Measurements from ENCODE around the gene STRBP. TPM values are rescaled to one million over a fixed set of nuclear protein-coding genes. Genes with fewer than 3 reads are reported as not detected.

The STRBP gene
- total and polyA plus RNA-seq, 9 of the 15 experiments (the other 6 are each of a cell fraction or from before 2014, with no cell fraction given) = 27.7 to 84.0 (median 70.2) TPM

DNA sequence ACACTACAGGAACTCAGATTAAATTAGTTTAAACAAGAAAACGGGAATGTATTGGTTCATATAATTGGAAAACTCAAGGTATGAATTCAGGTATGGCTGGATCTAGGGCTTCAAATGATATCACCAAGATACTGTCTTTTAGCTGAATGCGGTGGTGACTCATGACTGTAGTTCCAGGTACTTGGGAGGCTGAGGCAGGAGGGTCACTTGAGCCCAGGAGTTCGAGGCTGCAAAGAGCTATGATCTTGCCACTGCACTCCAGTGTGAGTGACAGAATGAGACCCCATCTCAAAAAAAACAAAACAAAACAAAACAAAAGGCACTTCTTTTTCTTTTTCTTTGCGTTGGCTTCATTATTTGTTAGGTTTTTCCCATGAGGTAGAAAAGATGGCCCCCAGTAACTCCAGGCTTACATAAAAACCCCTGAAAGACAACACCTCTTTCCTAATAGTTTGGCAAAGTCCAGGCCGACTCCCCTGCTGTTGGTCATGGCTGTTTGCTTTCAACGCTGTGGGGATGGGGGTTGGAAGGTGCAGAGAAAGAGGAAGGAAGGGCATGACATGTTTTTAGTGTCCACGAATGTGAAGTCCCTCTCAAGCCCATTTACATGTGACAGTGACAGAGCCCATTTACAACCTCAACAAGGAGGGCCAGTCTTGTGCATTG lies 47.8 kb upstream of the STRBP start:
- ATAC-seq = peak; percentile 58
- ChIA-PET POLR2A (interaction anchor here (0.6 to 1.5 kb wide), 3 partner anchors 9 to 12 kb away, joined by 3 to 5 read pairs (median 5); no protein-coding TSS in a partner anchor), CTCF (ENCODE audit: low intra/inter-chr PET ratio) (no interaction called here)
- Histone ChIP-seq H4K20me1 (replicated peaks; ENCODE audit: control insufficient read depth, insufficient read depth, low read length) (no peaks in the 10 kb centered on the region), H3K27ac (ENCODE audit: extremely low read depth, low read depth, low read length) (peak overlapping the region; percentile 57; the same call in 2 of the 3 replicates), H3K9me1 (ENCODE audit: control insufficient read depth, insufficient read depth, low read length) (no peaks in the 10 kb centered on the region), H3K36me3 (ENCODE audit: control insufficient read depth, insufficient read depth, low read length) (no peaks in the 10 kb centered on the region), H3K4me2 (ENCODE audit: insufficient read depth, low read length) (peak overlapping the region; percentile 61; the same call in 1 of the 2 replicates), H3K4me1 (replicated peaks in 1 of 2; ENCODE audit: control insufficient read depth in 2 of 2, insufficient read depth in 2 of 2, low read length in 2 of 2) (peaks cover 22 to 27% of the 10 kb centered on the region in 2 experiments; a peak in 4 of 5 replicates), H3K9ac (ENCODE audit: insufficient read depth in 1 of 2, low read depth in 2 of 2, low read length in 2 of 2) (peak overlapping the region in 1 of 2 experiments; percentile 39; a peak in 1 of 4 replicates), H3K4me3 (no peak overlapping the region), H2AFZ (ENCODE audit: low read depth, low read length) (peak overlapping the region; percentile 100), H3K9me3 (replicated peaks; ENCODE audit: control insufficient read depth, insufficient read depth, low read depth, low read length) (no peaks in the 10 kb centered on the region), H3K27me3 (ENCODE audit: control insufficient read depth in 2 of 2, insufficient read depth in 2 of 2, low read length in 2 of 2) (no peaks in the 10 kb centered on the region; a peak in 1 of 5 replicates), H3K79me2 (ENCODE audit: control insufficient read depth, insufficient read depth, low read length) (no peaks in the 10 kb centered on the region)
- 14% methylated on average over 7 of the region's 7 CpGs for WGBS (ENCODE audit: insufficient coverage, low coverage, missing lambda C conversion rate)
- intact Hi-C loops (cut with micrococcal nuclease) (no loop called here), in situ Hi-C loops (cut with MboI) (no loop called here)
- no TSS peak for BruUV-seq (replicated peaks)
- peak in 1 of 4 experiments; percentile 13 for DNase-seq (ENCODE audit: extremely low read depth in 1 of 4, low spot score in 3 of 4)
- FAIRE-seq = peak; percentile 19
- TF ChIP-seq NFE2 (IDR thresholded peaks at IDR 0.05; ENCODE audit: low read depth) = 0 out of 2 replicates have a peak, but pooled peaks have one; percentile 13
- TF ChIP-seq ZNF507 (tag; conservative IDR thresholded peaks at IDR 0.05) = no peak
- 0 out of 2 replicates have a peak, but pooled peaks have one; percentile 51 for TF ChIP-seq DMBX1 (CRISPR knock-in tag; IDR thresholded peaks at IDR 0.05; ENCODE audit: borderline replicate concordance)
- peak; percentile 24 for TF ChIP-seq RBM25 (IDR thresholded peaks at IDR 0.05; ENCODE audit: low read depth, low read length, severe bottlenecking)
- no peak for TF ChIP-seq MTA1 (IDR thresholded peaks at IDR 0.05; ENCODE audit: borderline replicate concordance)
- no peak for TF ChIP-seq ZNF23 (CRISPR knock-in tag; IDR thresholded peaks at IDR 0.05)
- no peak for TF ChIP-seq NR2C2 (CRISPR knock-in tag; IDR thresholded peaks at IDR 0.05)
- no peak for TF ChIP-seq NR2C2 (tag; IDR thresholded peaks at IDR 0.05)
- no peak for TF ChIP-seq EP300 (IDR thresholded peaks at IDR 0.05; ENCODE audit: low read length)
- TF ChIP-seq SP2 (IDR thresholded peaks at IDR 0.05; ENCODE audit: extremely low read depth, low read depth, low read length, poor library complexity, severe bottlenecking) = no peak
- no peak for TF ChIP-seq EZH2 (IDR thresholded peaks at IDR 0.05; ENCODE audit: borderline replicate concordance, low read depth, low read length)
- TF ChIP-seq ZFP1 (CRISPR knock-in tag; IDR thresholded peaks at IDR 0.05) = no peak
- TF ChIP-seq, protein P1, sequence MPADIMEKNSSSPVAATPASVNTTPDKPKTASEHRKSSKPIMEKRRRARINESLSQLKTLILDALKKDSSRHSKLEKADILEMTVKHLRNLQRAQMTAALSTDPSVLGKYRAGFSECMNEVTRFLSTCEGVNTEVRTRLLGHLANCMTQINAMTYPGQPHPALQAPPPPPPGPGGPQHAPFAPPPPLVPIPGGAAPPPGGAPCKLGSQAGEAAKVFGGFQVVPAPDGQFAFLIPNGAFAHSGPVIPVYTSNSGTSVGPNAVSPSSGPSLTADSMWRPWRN (IDR thresholded peaks at IDR 0.05; ENCODE audit: low read depth) = no peak
- TF ChIP-seq CBX5 (IDR thresholded peaks at IDR 0.05; ENCODE audit: borderline replicate concordance, low read depth) = no peak
- TF ChIP-seq, protein P2, sequence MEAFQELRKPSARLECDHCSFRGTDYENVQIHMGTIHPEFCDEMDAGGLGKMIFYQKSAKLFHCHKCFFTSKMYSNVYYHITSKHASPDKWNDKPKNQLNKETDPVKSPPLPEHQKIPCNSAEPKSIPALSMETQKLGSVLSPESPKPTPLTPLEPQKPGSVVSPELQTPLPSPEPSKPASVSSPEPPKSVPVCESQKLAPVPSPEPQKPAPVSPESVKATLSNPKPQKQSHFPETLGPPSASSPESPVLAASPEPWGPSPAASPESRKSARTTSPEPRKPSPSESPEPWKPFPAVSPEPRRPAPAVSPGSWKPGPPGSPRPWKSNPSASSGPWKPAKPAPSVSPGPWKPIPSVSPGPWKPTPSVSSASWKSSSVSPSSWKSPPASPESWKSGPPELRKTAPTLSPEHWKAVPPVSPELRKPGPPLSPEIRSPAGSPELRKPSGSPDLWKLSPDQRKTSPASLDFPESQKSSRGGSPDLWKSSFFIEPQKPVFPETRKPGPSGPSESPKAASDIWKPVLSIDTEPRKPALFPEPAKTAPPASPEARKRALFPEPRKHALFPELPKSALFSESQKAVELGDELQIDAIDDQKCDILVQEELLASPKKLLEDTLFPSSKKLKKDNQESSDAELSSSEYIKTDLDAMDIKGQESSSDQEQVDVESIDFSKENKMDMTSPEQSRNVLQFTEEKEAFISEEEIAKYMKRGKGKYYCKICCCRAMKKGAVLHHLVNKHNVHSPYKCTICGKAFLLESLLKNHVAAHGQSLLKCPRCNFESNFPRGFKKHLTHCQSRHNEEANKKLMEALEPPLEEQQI (IDR thresholded peaks at IDR 0.05) = 0 out of 2 replicates have a peak, but pooled peaks have one; percentile 38
- peak; percentile 57 for TF ChIP-seq FOSL1 (tag; conservative IDR thresholded peaks at IDR 0.05)
- TF ChIP-seq, protein P3, sequence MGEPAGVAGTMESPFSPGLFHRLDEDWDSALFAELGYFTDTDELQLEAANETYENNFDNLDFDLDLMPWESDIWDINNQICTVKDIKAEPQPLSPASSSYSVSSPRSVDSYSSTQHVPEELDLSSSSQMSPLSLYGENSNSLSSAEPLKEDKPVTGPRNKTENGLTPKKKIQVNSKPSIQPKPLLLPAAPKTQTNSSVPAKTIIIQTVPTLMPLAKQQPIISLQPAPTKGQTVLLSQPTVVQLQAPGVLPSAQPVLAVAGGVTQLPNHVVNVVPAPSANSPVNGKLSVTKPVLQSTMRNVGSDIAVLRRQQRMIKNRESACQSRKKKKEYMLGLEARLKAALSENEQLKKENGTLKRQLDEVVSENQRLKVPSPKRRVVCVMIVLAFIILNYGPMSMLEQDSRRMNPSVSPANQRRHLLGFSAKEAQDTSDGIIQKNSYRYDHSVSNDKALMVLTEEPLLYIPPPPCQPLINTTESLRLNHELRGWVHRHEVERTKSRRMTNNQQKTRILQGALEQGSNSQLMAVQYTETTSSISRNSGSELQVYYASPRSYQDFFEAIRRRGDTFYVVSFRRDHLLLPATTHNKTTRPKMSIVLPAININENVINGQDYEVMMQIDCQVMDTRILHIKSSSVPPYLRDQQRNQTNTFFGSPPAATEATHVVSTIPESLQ (CRISPR knock-in tag; IDR thresholded peaks at IDR 0.05) = no peak
- TF ChIP-seq ZNF133 (CRISPR knock-in tag; IDR thresholded peaks at IDR 0.05) = no peak

Measured in K562 (cell line).